Lower leg skin (tissue), 4 donors: ENCODE measurements around the gene C4orf46. TPM values are rescaled to one million over a fixed set of nuclear protein-coding genes. Genes with fewer than 3 reads are reported as not detected.
"Not testable (repeated sequence)": the region's sequence is repeated elsewhere in the genome, so short reads cannot be mapped to it uniquely, and the experiment has no call there.

ENCODE experiments used
- DNase-seq, 2 donors: peaks; one replicate each; pipeline ENCODE4 v3.0.0-alpha.2; 2019; ENCODE audit warnings: low spot score in 2 of 2
- H3K4me3 ChIP-seq: fragments of 200-600 bp; sonication (generic); 2 replicates; pipeline ENCODE4 v1.5.1; 2017; ENCODE audit warnings: mild to moderate bottlenecking, low read depth; ENCODE audit not compliant: poor library complexity, severe bottlenecking
- POLR2A ChIP-seq, 2 donors: fragments of 450-650 bp; IDR thresholded peaks; one replicate each; pipeline ENCODE4 v1.6.1; 2016 to 2017; ENCODE audit warnings: antibody characterized with exemption in 2 of 2, mild to moderate bottlenecking in 1 of 2, moderate library complexity in 1 of 2
- WGBS, 2 donors: methylation state at CpG; one replicate each; pipeline ENCODE4 v1.1.5; 2018; 5-methylcytosine and 5-hydroxymethylcytosine counted together
- intact Hi-C: fragments of 100-400 bp; cut with DNase I; formaldehyde crosslinking; loops from one replicate; pipeline ENCODE4 v1.15.0; 2023; ENCODE audit warnings: low total_unique reads
- total RNA-seq, 4 donors: library from RNA; depleted of rRNA; stranded (reverse); fragments of >200 nt; gene quantifications; one replicate each; pipeline ENCODE4 v1.1.0, GENCODE V29; 2016
- TF ChIP-seq, protein P1 (sequence below), 3 donors: fragments of 450-650 bp; IDR thresholded peaks; one replicate each; pipeline ENCODE4 v1.5.1; 2016; ENCODE audit warnings: antibody characterized with exemption in 3 of 3, mild to moderate bottlenecking in 3 of 3, moderate library complexity in 2 of 3

The C4orf46 gene
- total RNA-seq, 4 donors from 2014 or later, result 1.1 to 3.1 (median 1.5) TPM

DNA sequence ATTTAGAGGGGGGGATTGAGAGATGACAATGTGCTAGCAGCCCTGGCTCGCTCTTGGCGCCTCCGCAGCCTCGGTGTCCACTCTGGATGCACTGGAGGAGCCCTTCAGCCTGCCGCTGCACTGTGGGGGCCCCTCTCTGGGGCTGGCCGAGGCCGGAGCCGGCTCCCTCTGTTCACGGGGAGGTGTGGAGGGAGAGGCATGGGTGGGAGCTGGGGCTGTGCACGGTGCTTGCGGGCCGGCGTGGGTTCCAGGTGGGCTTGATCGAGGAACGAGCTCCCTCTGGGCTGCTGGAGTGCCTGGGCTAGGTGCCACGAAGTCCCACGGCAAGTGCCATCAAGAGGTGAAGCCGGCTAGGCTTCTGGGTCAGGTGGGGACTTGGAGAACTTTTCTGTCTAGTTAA, 6.9 kb downstream of the C4orf46 start:
- TF ChIP-seq, protein P1, sequence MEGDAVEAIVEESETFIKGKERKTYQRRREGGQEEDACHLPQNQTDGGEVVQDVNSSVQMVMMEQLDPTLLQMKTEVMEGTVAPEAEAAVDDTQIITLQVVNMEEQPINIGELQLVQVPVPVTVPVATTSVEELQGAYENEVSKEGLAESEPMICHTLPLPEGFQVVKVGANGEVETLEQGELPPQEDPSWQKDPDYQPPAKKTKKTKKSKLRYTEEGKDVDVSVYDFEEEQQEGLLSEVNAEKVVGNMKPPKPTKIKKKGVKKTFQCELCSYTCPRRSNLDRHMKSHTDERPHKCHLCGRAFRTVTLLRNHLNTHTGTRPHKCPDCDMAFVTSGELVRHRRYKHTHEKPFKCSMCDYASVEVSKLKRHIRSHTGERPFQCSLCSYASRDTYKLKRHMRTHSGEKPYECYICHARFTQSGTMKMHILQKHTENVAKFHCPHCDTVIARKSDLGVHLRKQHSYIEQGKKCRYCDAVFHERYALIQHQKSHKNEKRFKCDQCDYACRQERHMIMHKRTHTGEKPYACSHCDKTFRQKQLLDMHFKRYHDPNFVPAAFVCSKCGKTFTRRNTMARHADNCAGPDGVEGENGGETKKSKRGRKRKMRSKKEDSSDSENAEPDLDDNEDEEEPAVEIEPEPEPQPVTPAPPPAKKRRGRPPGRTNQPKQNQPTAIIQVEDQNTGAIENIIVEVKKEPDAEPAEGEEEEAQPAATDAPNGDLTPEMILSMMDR (IDR thresholded peaks at IDR 0.05), result no peak
- TF ChIP-seq POLR2A (IDR thresholded peaks at IDR 0.05), result no peak
- WGBS, 2 donors, result 97 to 99% methylated on average over 11 to 15 of the region's 18 CpGs
- intact Hi-C loops, result no loop called here
- DNase-seq, result no peak
- H3K4me3 ChIP-seq, result no peak overlapping the region

DNA sequence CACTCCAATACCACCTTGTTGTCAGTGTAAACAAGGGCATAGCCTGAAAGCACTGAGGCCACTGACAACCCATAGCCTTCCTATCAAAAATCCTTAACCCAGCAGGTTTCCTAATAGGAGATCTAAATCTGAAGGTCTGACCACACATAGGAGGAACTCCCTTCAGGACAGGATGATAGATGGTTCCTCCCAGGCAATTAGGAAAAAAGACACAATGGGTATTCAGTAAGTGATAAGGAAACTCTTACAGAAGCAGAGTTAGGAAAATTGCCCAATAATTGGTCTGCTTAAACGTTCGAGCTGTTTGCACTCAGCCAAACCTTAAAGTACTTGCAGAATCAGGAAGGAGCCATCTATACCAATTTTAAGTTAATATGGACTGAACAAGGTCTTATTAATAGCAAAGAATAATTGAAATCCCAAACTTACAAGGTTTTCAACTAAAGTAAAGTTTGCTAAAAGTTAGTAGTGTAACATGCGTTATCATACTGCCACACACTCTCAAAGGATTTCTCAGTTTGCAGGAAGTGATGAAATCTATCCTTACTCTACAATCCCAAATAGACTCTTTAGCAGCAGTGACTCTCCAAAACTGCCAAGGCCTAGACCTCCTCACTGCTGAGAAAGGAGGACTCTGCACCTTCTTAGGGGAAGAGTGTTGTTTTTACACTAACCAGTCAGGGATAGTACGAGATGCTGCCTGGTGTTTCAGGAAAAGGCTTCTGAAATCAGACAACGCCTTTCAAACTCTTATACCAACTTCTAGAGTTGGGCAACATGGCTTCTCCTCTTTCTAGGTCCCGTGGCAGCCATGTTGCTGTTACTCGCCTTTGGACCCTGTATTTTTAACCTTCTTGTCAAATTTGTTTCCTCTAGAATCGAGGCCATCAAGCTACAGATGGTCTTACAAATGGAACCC, 7.7 kb downstream of the C4orf46 start:
- WGBS, 2 donors, result 84% methylated on average over 8 of the region's 8 CpGs
- H3K4me3 ChIP-seq, intact Hi-C loops, DNase-seq: not testable (repeated sequence)

DNA sequence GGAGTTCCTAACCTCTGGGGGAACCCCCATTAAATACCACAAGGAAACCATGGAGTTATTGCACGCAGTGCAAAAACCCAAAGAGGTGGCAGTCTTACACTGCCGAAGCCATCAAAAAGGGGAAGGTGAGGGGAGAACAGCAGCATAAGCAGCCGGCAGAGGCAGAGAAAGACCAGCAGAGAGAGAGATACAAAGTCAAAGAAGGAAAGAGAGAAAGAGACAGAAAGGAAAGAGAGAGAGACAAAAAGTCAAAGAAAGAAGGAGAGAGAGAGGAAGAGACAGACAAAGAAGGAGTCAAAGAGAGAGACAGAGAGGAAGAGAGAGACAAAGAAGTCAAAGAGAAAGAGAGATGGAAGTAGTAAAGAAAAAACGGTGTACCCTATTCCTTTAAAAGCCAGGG, 8.4 kb downstream of the C4orf46 start:
- DNase-seq, H3K4me3 ChIP-seq, intact Hi-C loops: not testable (repeated sequence)
- WGBS, 2 donors, result 63% methylated on average over 4 of the region's 4 CpGs

DNA sequence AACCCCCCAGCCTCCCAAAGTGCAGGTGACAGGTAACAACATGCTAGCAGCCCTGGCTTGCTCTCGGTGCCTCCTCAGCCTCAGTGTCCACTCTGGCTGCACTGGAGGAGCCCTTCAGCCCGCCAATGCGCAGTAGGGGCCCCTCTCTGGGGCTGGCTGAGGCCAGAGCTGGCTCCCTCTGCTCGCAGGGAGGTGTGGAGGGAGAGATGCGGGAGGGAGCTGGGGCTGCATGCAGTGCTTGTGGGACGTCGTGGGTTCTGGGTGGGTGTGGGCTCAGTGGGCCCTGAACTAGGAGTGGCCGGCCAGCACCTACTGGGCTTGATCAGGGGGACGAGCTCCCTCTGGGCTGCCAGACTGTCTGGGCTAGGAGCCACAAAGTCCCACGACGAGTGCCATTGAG, 14.4 kb downstream of the C4orf46 start:
- 89 to 90% methylated on average over 9 of the region's 11 CpGs for WGBS, 2 donors
- intact Hi-C loops, result no loop called here
- TF ChIP-seq POLR2A (IDR thresholded peaks at IDR 0.05), result no peak
- no peak overlapping the region for H3K4me3 ChIP-seq
- no peak for DNase-seq

DNA sequence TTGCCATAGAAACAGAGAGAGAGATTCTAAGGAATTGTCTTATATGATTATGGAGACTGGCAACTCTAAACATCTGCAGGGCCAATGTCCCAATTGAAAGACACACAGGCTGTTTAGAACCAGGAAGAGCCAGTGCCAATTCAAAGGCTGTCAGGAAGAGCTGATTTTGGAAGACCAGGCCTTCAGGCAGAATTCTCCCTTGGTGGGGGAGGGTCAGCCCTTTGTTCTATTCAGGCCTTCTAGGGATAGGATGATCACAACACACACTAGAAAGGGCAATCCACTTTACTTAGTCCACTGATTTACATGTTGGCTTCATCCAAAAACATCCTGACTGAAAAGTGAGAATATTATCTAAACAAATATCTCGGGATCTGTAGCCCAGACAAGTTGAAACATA, 15.2 kb downstream of the C4orf46 start:
- H3K4me3 ChIP-seq, result no peak overlapping the region
- no peak for DNase-seq
- WGBS, 2 donors, result 50 to 55% methylated on average over 1 of the region's 1 CpG
- TF ChIP-seq, protein P1 (IDR thresholded peaks at IDR 0.05), result no peak
- no peak for TF ChIP-seq POLR2A (IDR thresholded peaks at IDR 0.05)
- intact Hi-C loops, result no loop called here

DNA sequence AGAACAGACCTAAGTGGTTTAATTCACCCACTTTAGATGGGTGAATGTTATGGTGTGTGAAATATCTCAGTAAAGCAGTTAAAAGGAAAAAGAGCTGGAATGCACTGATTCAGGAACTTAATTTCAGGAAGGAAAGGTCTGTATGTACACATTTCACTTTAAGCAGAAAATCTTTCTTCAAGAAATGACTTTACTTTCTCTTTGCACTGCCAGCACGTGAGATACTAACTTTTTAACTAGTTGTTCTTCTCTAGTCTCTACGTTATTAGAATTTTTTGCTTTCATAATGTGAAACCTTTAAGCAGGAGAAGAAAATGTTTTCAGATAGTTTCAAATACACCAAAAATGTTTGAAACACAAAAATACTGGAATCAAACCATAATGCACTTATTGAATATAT, 18.8 kb downstream of the C4orf46 start:
- H3K4me3 ChIP-seq, result no peak overlapping the region
- TF ChIP-seq, protein P1 (IDR thresholded peaks at IDR 0.05), result no peak
- TF ChIP-seq POLR2A (IDR thresholded peaks at IDR 0.05), result no peak
- no peak for DNase-seq
- 13 to 18% methylated on average over 2 of the region's 2 CpGs for WGBS, 2 donors
- intact Hi-C loops, result no loop called here

DNA sequence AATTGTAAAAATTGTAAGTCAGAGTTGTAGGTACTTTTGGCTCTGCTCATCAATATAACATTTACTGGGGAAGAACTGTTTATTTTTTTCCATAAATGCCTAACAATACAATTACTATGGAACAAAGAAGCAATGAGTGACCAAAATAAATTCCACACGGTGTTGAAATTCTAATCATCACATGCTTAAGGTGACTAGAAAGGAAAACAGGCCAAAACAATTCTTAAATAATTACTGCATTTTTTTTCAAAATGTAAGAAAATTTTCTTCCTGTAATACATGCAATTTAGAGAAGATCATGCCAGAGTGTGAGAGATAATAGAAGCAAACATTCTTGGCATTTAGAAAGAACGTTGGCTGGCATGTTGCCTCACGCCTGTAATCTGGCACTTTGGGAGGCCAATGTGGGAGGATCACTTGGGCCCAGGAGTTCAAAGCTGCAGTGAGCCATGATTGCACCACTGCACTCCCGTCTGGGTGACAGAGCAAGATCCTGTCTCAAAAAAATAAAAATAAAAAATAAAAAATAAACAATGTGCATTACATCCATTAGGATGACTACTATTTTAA, 22.5 kb downstream of the C4orf46 start:
- intact Hi-C loops, result no loop called here
- TF ChIP-seq POLR2A (IDR thresholded peaks at IDR 0.05), result no peak
- TF ChIP-seq, protein P1 (IDR thresholded peaks at IDR 0.05), result no peak
- WGBS, 2 donors, result 22 to 35% methylated on average over 4 of the region's 4 CpGs
- DNase-seq, result no peak
- H3K4me3 ChIP-seq, result no peak overlapping the region
